Measurements from ENCODE around the gene KEAP1.

KEAP1 gene

GRCh38 chr19:10439588-10439987 lies 63.6 kb downstream of the KEAP1 start:
- DNase-seq, result no peak
